Loucy (cell line): ENCODE measurements around the gene ADGB.
"Not testable (repeated sequence)": the region's sequence is repeated elsewhere in the genome, so short reads cannot be mapped to it uniquely, and the experiment has no call there.

ENCODE experiments used
- H2AFZ ChIP-seq: fragments of 200-600 bp; sonication (generic); 2 replicates; pipeline ENCODE4 v1.6.0; 2016; ENCODE audit warnings: antibody characterized with exemption, mild to moderate bottlenecking, low read length, moderate library complexity
- H3F3A ChIP-seq: fragments of 200-600 bp; 2 replicates; pipeline ENCODE4 v1.6.0; 2016; ENCODE audit warnings: antibody characterized with exemption, low read depth, mild to moderate bottlenecking
- H3K27me3 ChIP-seq: fragments of 200-600 bp; sonication (generic); 2 replicates; pipeline ENCODE4 v1.6.1; 2014; ENCODE audit warnings: low read length, mild to moderate bottlenecking; ENCODE audit not compliant: insufficient read depth, poor library complexity, severe bottlenecking
- H3K36me3 ChIP-seq: fragments of 200-600 bp; sonication (generic); 2 replicates; pipeline ENCODE4 v1.6.1; 2016; ENCODE audit warnings: low read length; ENCODE audit not compliant: insufficient read depth
- H3K4me1 ChIP-seq: fragments of 200-600 bp; sonication (generic); 2 replicates; pipeline ENCODE4 v1.5.1; 2014; ENCODE audit warnings: low read length, mild to moderate bottlenecking; ENCODE audit not compliant: insufficient read depth, poor library complexity, severe bottlenecking
- H3K4me2 ChIP-seq: fragments of 200-600 bp; sonication (generic); 2 replicates; pipeline ENCODE4 v1.6.0; 2014; ENCODE audit warnings: antibody characterized with exemption, low read length, low read depth, mild to moderate bottlenecking; ENCODE audit not compliant: poor library complexity, severe bottlenecking
- H3K4me3 ChIP-seq: fragments of 200-600 bp; sonication (generic); 2 replicates; pipeline ENCODE4 v1.5.1; 2014; ENCODE audit warnings: low read length, mild to moderate bottlenecking, mixed read lengths; ENCODE audit not compliant: poor library complexity, severe bottlenecking
- H3K79me2 ChIP-seq: fragments of 200-600 bp; sonication (generic); 2 replicates; pipeline ENCODE4 v1.6.1; 2014; ENCODE audit warnings: low read length; ENCODE audit not compliant: insufficient read depth
- H3K9ac ChIP-seq: fragments of 200-600 bp; sonication (generic); 2 replicates; pipeline ENCODE4 v1.6.0; 2014; ENCODE audit warnings: mild to moderate bottlenecking, low read depth, low read length, moderate library complexity; ENCODE audit not compliant: poor library complexity, severe bottlenecking
- H3K9me2 ChIP-seq: fragments of 200-600 bp; sonication (generic); replicated peaks from 2 replicates; pipeline ENCODE4 v1.6.1; 2016; ENCODE audit warnings: low read depth, low read length, mixed read lengths
- H3K9me3 ChIP-seq: fragments of 200-600 bp; sonication (generic); 2 replicates; pipeline ENCODE4 v1.6.1; 2014; ENCODE audit warnings: mild to moderate bottlenecking, antibody characterized with exemption, low read length, low read depth; ENCODE audit not compliant: insufficient read depth
- H4K20me1 ChIP-seq: fragments of 200-600 bp; sonication (generic); 2 replicates; pipeline ENCODE4 v1.6.0; 2014; ENCODE audit warnings: antibody characterized with exemption, low read length, mild to moderate bottlenecking; ENCODE audit not compliant: insufficient read depth, poor library complexity, severe bottlenecking
- EZH2phosphoT487 ChIP-seq: fragments of 200-600 bp; IDR thresholded peaks from 2 replicates; pipeline ENCODE4 v1.6.1; 2018; ENCODE audit warnings: antibody characterized with exemption, mild to moderate bottlenecking, moderate library complexity, borderline replicate concordance
- TF ChIP-seq, protein P1 (sequence below): fragments of 200-600 bp; sonication (generic); conservative IDR thresholded peaks from 2 replicates; pipeline ENCODE4 v1.5.1; 2014; ENCODE audit warnings: mild to moderate bottlenecking, antibody characterized with exemption, low read length

The ADGB gene

DNA sequence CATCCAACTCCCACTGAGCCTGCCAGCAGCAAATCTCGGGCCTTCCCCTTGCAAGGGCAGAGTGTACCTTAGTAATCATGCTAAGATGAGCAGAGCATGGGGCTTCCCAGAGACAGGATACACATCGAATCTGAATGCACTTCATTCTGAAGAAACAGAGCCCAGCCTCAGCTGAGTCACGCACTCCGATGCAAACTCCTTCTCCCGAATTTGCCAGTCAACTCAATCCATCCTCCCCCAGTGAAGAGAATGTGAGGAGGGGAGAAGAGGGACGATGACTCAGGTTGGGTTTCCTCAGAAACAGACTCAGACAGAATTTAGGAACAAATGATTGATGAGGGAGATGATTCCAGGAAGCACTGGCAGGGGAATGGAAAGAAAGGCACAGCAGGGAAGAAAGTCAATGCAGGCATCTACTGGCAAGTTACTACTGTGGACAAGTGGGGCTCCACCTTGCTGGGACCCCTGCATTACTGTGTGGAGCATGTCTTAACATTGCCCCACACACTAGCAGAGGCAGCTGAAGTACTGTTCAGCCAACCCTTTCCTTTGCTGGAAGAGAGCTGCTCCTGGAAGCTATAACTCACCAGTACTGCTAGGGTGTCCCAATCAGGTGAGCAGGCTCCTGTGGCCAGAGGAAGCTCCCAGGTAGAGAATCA lies 251.6 kb downstream of the ADGB start:
- H3K36me3 ChIP-seq: no peaks in the 10 kb centered on the region
- no peak overlapping the region for H3K4me2 ChIP-seq
- H3K27me3 ChIP-seq: no peaks in the 10 kb centered on the region
- no peak overlapping the region for H3K4me3 ChIP-seq
- H3K4me1 ChIP-seq: no peaks in the 10 kb centered on the region
- H3K9ac ChIP-seq: no peak overlapping the region
- H3K9me3 ChIP-seq: peaks cover 5% of the 10 kb centered on the region; the same call in 1 of the 2 replicates
- no peaks in the 10 kb centered on the region for H3K79me2 ChIP-seq
- H3K9me2 ChIP-seq: no peaks in the 10 kb centered on the region
- no peaks in the 10 kb centered on the region for H3F3A ChIP-seq
- H2AFZ ChIP-seq: no peak overlapping the region
- no peak for TF ChIP-seq EZH2phosphoT487
- TF ChIP-seq, protein P1, sequence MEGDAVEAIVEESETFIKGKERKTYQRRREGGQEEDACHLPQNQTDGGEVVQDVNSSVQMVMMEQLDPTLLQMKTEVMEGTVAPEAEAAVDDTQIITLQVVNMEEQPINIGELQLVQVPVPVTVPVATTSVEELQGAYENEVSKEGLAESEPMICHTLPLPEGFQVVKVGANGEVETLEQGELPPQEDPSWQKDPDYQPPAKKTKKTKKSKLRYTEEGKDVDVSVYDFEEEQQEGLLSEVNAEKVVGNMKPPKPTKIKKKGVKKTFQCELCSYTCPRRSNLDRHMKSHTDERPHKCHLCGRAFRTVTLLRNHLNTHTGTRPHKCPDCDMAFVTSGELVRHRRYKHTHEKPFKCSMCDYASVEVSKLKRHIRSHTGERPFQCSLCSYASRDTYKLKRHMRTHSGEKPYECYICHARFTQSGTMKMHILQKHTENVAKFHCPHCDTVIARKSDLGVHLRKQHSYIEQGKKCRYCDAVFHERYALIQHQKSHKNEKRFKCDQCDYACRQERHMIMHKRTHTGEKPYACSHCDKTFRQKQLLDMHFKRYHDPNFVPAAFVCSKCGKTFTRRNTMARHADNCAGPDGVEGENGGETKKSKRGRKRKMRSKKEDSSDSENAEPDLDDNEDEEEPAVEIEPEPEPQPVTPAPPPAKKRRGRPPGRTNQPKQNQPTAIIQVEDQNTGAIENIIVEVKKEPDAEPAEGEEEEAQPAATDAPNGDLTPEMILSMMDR: no peak
- H4K20me1 ChIP-seq: no peaks in the 10 kb centered on the region

- peaks cover 5% of the 10 kb centered on the region; the same call in 1 of the 2 replicates for H3K9me3 ChIP-seq
- no peaks in the 10 kb centered on the region for H4K20me1 ChIP-seq
- H3K4me3 ChIP-seq: no peak overlapping the region
- no peaks in the 10 kb centered on the region for H3K9me2 ChIP-seq
- no peaks in the 10 kb centered on the region for H3K36me3 ChIP-seq
- no peaks in the 10 kb centered on the region for H3K79me2 ChIP-seq
- no peaks in the 10 kb centered on the region for H3F3A ChIP-seq
- no peak overlapping the region for H2AFZ ChIP-seq
- no peak overlapping the region for H3K4me2 ChIP-seq
- no peaks in the 10 kb centered on the region for H3K27me3 ChIP-seq
- no peak for TF ChIP-seq EZH2phosphoT487
- TF ChIP-seq, protein P1: no peak
- no peaks in the 10 kb centered on the region for H3K4me1 ChIP-seq
- no peak overlapping the region for H3K9ac ChIP-seq
Observed at GRCh38 chr6:146850981-146851380, 252.2 kb downstream of the ADGB start.

DNA sequence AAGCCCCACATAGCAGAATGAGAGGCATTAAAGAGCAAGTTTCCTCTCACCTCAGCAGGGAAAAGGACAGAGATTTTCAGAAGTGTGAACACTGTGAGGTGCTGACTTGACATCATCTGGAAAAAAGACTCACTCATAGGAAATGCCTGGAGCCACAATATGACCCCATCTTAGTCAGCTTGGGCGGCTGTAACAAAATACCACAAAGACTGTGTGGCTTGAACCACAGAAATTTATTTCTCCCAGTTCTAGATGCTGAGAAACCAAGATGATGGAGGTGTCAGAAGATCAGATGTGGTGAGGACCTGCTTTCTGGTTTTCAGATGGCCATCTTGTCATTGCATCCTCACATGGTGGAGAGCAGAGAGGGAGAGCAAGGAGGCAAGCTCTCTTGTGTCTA lies 253.1 kb downstream of the ADGB start:
- Histone ChIP-seq H3K4me1 (no peaks in the 10 kb centered on the region), H3K36me3 (no peaks in the 10 kb centered on the region), H3K4me2 (no peak overlapping the region), H2AFZ (no peak overlapping the region), H4K20me1 (no peaks in the 10 kb centered on the region), H3K9me3 (peaks cover 5% of the 10 kb centered on the region; the same call in 1 of the 2 replicates), H3K79me2 (no peaks in the 10 kb centered on the region), H3F3A (no peaks in the 10 kb centered on the region), H3K4me3 (no peak overlapping the region), H3K9ac (no peak overlapping the region), H3K27me3 (no peaks in the 10 kb centered on the region), H3K9me2 (no peaks in the 10 kb centered on the region)
- TF ChIP-seq, protein P1: no peak
- TF ChIP-seq EZH2phosphoT487: no peak

- not testable (repeated sequence) for H3K79me2 ChIP-seq, H3K4me1 ChIP-seq, H3K27me3 ChIP-seq, H3K9me3 ChIP-seq, H4K20me1 ChIP-seq, H3K4me3 ChIP-seq, H3K9ac ChIP-seq, H3K4me2 ChIP-seq, H3K9me2 ChIP-seq, H3K36me3 ChIP-seq, H2AFZ ChIP-seq, H3F3A ChIP-seq
Observed at GRCh38 chr6:146854521-146855255, 255.9 kb downstream of the ADGB start.
